UCSD-AML1 (cell line): ENCODE data around the gene ARL8A.
"Not testable (repeated sequence)": the region's sequence is repeated elsewhere in the genome, so short reads cannot be mapped to it uniquely, and the experiment has no call there.

ENCODE experiments used
- DNase-seq: peaks from one replicate; lab custom pipeline; 2025; ENCODE audit not compliant: unreplicated experiment; lab: John Stamatoyannopoulos, UW

Gene ARL8A

GRCh38 chr1:202144402-202145067, at the start of gene ARL8A:
Gene ARL8A, minus strand, starts transcription at chr1:202144737. Its CDS starts 165 bp downstream, at chr1:202144572.
- DNase-seq = peak; percentile 63

GRCh38 chr1:202194328-202194648, 49.8 kb upstream of the ARL8A start:
- no peak for DNase-seq

- DNase-seq = no peak
These were observed 49.2 kb upstream of the ARL8A start, which contains the start of gene LGR6 for GRCh38 chr1:202193614-202194327. Gene LGR6, plus strand, starts transcription at chr1:202193799. Its CDS starts 191 bp downstream, at chr1:202193990.

- peak; percentile 65 for DNase-seq
These were observed 48.5 kb upstream of the ARL8A start for GRCh38 chr1:202192770-202193613.

DNA sequence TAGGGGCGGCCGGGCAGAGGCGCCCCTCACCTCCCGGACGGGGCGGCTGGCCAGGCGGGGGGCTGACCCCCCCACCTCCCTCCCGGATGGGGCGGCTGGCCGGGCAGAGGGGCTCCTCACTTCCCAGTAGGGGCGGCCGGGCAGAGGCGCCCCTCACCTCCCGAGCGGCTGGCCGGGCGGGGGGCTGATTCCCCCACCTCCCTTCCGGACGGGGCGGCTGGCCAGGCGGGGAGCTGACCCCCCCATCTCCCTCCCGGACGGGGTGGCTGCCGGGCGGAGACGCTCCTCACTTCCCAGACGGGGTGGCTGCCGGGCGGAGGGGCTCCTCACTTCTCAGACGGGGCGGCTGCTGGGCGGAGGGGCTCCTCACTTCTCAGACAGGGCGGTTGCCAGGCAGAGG, 46.9 kb upstream of the ARL8A start:
- not testable (repeated sequence) for DNase-seq

GRCh38 chr1:202189918-202190715, 45.6 kb upstream of the ARL8A start:
- no peak for DNase-seq

DNA sequence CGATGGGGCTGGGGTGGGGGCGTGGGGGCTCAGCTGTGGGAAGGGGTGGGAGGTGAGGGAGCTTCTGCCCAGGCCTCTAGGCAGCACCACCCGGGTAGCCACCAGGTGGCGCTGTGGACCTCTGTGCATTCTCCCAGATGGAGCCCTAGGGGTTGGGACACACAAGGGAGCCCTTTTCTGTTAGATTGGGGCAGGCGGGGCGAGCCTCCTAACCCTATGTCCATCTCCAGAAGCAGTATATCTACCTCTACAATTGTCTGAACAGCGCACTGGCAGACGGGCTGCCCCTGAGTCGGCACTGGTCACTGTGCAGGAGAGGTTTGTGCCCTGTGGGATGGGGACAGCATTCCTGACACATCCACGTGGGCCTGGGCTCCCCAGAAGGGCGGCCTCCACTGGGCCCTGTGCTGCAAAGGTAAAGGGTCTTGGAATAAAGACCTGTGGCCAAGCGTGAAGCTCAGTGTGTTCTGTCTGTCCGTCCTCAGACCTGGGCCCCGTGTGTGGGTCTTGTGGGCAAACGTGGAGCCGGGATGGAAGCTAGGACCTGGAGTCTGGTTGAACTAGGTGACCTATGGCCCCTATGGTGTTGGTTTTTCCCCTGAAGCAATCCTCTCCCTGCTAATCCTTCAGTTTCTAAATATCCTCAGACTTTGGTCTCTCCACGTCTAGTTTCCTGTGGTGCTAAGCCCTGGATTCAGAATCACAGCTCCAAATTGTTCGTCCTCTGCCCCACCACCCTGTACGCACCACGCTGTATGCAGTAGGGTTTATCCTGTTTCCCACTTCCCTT, 44.7 kb upstream of the ARL8A start:
- DNase-seq = peak; percentile 81

DNA sequence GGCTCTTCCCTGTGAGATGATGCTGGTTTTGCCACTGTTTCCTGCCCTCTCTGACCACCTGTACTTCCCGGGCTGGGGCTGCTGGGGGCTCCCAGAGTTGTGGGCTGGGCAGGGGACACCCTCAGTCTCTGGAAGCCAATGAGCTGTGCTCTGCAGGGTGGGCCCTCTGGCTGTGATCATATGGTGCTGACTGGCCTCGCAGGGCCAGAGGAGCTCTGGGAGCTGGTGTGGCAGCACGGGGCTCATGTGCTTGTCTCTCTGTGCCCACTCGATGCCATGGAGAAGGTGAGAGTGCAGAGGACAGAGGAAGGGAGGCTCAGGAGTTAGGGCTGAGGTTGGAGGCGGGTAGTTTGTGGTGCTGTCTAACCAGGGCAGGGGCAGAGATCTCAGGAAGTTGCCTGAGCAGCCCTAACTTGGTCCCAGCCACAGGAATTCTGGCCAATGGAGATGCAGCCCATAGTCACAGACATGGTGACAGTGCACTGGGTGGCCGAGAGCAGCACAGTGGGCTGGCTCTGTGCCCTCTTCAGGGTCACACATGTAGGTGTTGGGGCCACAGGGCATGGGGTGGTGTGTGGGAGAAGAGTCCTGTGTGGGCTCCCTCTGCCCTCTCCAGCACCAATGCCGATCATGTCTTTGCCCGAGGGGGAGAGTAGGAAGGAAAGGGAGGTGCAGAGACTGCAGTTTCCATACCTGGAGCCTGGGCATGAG, 43.3 kb upstream of the ARL8A start:
- DNase-seq = no peak

- no peak for DNase-seq
These were observed 42.6 kb upstream of the ARL8A start for GRCh38 chr1:202187041-202187671.

DNA sequence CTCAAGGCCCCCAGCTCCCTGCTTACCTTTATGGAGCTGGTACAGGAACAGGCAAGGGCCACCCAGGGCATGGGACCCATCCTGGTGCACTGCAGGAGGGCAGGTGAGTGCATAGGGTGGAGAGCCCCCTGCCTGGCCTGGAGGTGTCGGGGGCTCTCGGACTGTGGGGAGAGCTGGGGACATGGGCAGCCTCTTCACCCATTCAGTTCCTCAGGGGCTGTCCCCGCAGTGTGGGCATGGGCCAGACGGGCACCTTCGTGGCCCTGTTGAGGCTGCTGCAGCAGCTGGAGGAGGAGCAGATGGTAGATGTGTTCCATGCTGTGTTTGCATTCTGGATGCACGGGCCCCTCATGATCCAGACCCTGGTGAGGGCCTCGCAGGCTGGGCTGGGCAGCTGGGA, 41.8 kb upstream of the ARL8A start:
- DNase-seq = no peak

DNA sequence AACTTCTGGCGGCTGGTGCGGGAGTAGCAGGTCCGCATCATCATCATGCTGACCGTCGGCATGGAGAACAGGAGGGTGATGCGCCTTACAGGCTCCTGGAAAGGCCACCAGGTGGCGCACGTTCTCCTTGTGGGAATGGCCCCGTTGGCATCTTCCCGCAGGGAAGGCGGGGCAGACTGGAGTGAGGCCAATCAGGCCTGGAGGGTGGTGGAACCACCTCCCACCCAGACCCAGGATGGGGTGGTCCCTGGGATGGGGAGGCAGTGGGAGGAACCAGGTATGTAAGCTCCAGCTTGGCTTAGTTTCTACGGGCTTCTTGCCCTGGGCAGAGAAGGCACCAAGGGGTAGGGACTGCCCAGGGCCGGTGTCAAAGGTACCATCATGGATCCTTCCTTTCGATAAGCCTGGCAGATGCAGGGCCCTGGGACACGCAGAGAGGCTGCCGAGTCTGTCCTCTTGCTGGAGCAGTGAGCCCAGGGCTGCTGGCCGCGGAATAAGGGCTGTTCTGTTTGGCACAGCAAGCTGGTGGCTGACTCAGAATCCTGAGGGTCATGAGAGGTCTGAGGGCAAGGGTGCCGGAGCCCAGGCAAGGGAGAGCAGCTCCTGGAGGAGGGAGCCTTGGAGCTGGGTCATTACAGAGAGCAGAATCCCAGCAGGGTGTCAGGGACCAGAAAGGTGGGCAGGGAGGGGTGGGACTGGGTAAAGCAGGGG, 40.4 kb upstream of the ARL8A start:
- peak; percentile 88 for DNase-seq

DNA sequence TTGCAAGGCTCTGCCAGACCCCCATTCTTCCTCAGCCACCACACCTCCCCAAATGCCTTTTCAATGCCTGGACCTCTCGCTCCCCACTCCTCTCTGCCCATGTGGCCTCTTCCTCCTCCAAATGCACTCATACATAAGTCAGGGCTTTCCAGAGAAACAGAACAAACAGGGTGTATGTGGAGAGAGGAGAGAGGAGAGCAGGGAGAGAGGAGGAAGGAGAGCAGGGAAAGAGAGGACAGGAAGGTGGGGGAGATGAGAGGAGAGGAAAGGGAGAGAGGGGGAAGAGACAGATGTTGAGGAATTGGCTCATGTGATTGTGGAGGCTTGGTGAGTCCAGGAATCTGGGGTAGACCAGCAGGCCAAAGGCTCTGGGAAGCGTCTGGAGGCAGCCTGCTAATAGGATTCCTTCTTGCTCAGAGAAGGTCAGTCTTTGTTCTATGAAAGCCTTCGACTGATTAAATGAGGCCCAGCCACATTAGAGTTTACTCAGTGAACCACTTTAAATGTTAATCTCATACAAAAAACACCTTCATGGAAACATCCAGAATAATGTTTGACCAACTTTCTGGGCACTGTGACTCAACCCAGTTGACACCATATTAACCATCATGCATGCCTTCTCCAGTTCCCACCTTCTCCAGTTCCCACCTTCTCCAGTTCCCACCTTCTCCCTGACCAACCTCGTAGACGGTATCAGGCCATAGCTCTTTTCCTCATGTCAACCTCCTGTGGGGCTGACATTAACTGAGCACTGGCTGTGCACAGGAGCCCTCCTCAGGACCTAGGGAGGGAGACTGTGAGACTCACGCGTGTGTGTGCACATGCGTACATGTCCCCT, 37.7 kb upstream of the ARL8A start:
- DNase-seq = no peak

- DNase-seq = no peak
These were observed 37.0 kb upstream of the ARL8A start for GRCh38 chr1:202181586-202181985.

DNA sequence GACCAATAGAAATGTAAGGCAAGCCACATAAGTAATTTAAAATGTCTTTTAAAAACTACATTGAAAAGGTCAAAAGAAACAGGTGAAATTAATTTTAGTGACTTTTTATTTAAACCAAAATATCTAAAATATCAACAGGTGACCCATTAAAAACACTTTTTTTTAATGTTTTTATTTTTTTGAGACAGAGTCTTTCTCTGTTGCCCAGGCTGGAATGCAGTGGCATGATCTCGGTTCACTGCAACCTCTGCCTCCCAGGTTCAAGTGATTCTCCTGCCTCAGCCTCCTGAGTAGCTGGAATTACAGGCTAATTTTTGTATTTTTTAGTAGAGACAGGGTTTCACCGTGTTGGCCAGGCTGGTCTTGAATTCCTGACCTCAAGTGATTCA, 36.2 kb upstream of the ARL8A start:
- not testable (repeated sequence) for DNase-seq

DNA sequence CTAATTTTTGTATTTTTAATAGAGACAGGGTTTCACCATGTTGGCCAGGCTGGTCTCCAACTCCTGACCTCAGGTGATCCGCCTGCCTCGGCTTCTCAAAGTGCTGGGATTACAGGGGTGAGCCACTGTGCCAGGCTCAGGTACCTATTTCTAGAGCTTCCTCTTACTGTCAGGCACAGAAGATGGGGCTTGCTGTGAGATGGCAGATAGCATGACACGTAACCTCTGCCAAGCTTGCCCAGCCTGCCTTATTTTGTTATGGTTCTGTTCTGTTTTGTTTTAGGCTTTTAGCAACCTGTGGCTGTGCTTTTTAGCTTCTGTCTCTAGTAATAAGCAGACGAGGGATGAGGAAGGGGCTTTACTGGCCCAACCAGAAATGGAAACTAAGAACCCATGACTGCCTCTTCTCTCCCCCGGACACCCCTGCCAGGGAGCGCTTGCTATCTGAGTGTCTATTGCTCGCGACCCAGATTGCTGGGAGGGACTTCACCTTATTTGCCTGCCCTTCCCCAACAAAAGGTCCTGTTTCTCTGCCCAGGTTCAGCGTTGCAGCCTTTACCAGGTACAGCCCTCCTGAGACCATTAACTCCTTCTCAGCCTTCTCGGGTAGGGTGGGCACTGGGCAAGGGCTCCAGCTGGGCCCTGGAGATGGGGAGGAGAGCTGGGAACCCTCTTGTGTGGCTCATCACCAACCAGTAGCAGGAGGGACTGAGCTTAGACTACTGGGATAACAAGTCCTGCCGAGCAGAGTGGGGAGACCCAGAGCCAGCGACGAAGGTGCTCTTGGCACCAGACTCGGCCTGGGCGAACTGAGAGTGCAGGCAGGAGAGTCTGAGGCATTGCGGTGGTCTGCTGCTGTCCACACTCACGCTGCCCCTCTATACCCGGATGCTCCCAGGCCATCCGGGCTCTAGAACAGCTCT, 35.6 kb upstream of the ARL8A start:
- no peak for DNase-seq
